Measurements from ENCODE around the gene FBXO38.

FBXO38 gene

GRCh38 chr5:148384380-148384737 lies 601 bp downstream of the FBXO38 start:
- DNase-seq, result no peak

- no peak for DNase-seq
These were observed 1.3 kb downstream of the FBXO38 start for GRCh38 chr5:148385094-148385493.

GRCh38 chr5:148386041-148386440 lies 2.3 kb downstream of the FBXO38 start:
- no peak for DNase-seq

- no peak for DNase-seq
These were observed 3.6 kb downstream of the FBXO38 start for GRCh38 chr5:148387325-148387724.

- DNase-seq, result no peak
These were observed 4.9 kb downstream of the FBXO38 start for GRCh38 chr5:148388696-148389095.

- DNase-seq, result no peak
These were observed 7.2 kb downstream of the FBXO38 start for GRCh38 chr5:148390914-148391313.

GRCh38 chr5:148391422-148391821 lies 7.7 kb downstream of the FBXO38 start:
- DNase-seq, result no peak

- DNase-seq, result no peak
These were observed 9.6 kb downstream of the FBXO38 start for GRCh38 chr5:148393390-148393741.

- DNase-seq, result no peak
These were observed 10.8 kb downstream of the FBXO38 start for GRCh38 chr5:148394587-148395019.

GRCh38 chr5:148395031-148395430 lies 11.3 kb downstream of the FBXO38 start:
- DNase-seq, result no peak

- DNase-seq, result no peak
These were observed 14.3 kb downstream of the FBXO38 start for GRCh38 chr5:148397968-148398595.

- no peak for DNase-seq
These were observed 15.0 kb downstream of the FBXO38 start for GRCh38 chr5:148398698-148399121.

GRCh38 chr5:148401604-148402003 lies 17.8 kb downstream of the FBXO38 start:
- DNase-seq, result no peak

GRCh38 chr5:148403344-148403743 lies 19.6 kb downstream of the FBXO38 start:
- DNase-seq, result peak; percentile 9

- no peak for DNase-seq
These were observed 22.6 kb downstream of the FBXO38 start for GRCh38 chr5:148406406-148406805.

GRCh38 chr5:148408092-148408491 lies 24.3 kb downstream of the FBXO38 start:
- DNase-seq, result no peak

- no peak for DNase-seq
These were observed 28.4 kb downstream of the FBXO38 start for GRCh38 chr5:148412124-148412523.

GRCh38 chr5:148414833-148415232 lies 31.1 kb downstream of the FBXO38 start:
- DNase-seq, result no peak

GRCh38 chr5:148416416-148416815 lies 32.7 kb downstream of the FBXO38 start:
- no peak for DNase-seq

GRCh38 chr5:148416921-148417320 lies 33.2 kb downstream of the FBXO38 start:
- no peak for DNase-seq

- DNase-seq, result no peak
These were observed 34.8 kb downstream of the FBXO38 start for GRCh38 chr5:148418511-148418910.

GRCh38 chr5:148421661-148422060 lies 37.9 kb downstream of the FBXO38 start:
- DNase-seq, result no peak

- DNase-seq, result no peak
These were observed 42.0 kb downstream of the FBXO38 start for GRCh38 chr5:148425808-148426207.

GRCh38 chr5:148426514-148426913 lies 42.8 kb downstream of the FBXO38 start:
- DNase-seq, result no peak

GRCh38 chr5:148427370-148428042 lies 43.7 kb downstream of the FBXO38 start:
- no peak for DNase-seq

Measured in GDM1 (cell line).